WERI-Rb-1 (cell line): ENCODE measurements around the gene DCAF11.

ENCODE experiments used
- DNase-seq: peaks from one replicate; pipeline ENCODE4 v3.0.0-alpha.2; 2020
- H3K27ac ChIP-seq: fragments of 250-450 bp; sonication (Bioruptor Pico); 2 replicates; pipeline ENCODE4 v1.5.1; 2020; ENCODE audit warnings: mild to moderate bottlenecking, moderate library complexity
- H3K27me3 ChIP-seq: fragments of 250-450 bp; sonication (Bioruptor Pico); 2 replicates; pipeline ENCODE4 v1.5.1; 2021; ENCODE audit warnings: mild to moderate bottlenecking, low read depth, moderate library complexity; ENCODE audit not compliant: insufficient read depth, severe bottlenecking
- H3K36me3 ChIP-seq: fragments of 250-450 bp; sonication (Bioruptor Pico); 2 replicates; pipeline ENCODE4 v1.5.1; 2020; ENCODE audit warnings: mild to moderate bottlenecking, moderate library complexity
- H3K4me3 ChIP-seq: 2 replicates; pipeline ENCODE4 v1.5.1; 2011; ENCODE audit warnings: low read depth, mild to moderate bottlenecking, control low read depth, low read length
- H3K9me3 ChIP-seq: fragments of 250-450 bp; sonication (Bioruptor Pico); 2 replicates; pipeline ENCODE4 v1.5.1; 2021; ENCODE audit warnings: mild to moderate bottlenecking, moderate library complexity; ENCODE audit not compliant: severe bottlenecking
- TF ChIP-seq, protein P1 (sequence below): IDR thresholded peaks from 2 replicates; pipeline ENCODE4 v1.5.1; 2011; ENCODE audit warnings: low read depth, mild to moderate bottlenecking, control low read depth, inconsistent platforms, low read length

DCAF11 gene

DNA sequence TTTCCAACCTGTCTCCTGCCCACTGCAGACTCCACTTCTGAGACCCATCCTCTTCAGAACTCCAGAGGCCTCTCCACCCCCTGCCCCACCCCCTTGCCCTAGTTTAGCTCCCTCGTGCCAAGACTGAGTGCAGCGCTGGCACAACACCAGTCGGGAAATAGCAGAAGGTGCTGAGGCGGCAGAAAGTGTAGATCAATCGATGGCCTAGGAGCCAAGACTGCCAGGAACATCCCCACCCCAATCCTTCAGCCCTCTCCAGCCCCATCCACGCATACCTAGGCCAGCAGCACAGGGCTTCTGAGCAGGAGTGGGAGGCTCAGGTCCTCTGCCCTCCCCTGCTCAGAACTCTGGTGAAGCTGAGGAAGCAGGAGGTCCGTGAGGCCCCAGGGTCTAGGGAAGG lies 42.1 kb upstream of the DCAF11 start:
- no peak overlapping the region for H3K4me3 ChIP-seq
- H3K36me3 ChIP-seq: no peaks in the 10 kb centered on the region
- no peaks in the 10 kb centered on the region for H3K9me3 ChIP-seq
- no peak for DNase-seq
- H3K27ac ChIP-seq: peak overlapping the region; percentile 35
- no peaks in the 10 kb centered on the region for H3K27me3 ChIP-seq
- TF ChIP-seq, protein P1, sequence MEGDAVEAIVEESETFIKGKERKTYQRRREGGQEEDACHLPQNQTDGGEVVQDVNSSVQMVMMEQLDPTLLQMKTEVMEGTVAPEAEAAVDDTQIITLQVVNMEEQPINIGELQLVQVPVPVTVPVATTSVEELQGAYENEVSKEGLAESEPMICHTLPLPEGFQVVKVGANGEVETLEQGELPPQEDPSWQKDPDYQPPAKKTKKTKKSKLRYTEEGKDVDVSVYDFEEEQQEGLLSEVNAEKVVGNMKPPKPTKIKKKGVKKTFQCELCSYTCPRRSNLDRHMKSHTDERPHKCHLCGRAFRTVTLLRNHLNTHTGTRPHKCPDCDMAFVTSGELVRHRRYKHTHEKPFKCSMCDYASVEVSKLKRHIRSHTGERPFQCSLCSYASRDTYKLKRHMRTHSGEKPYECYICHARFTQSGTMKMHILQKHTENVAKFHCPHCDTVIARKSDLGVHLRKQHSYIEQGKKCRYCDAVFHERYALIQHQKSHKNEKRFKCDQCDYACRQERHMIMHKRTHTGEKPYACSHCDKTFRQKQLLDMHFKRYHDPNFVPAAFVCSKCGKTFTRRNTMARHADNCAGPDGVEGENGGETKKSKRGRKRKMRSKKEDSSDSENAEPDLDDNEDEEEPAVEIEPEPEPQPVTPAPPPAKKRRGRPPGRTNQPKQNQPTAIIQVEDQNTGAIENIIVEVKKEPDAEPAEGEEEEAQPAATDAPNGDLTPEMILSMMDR: no peak

DNA sequence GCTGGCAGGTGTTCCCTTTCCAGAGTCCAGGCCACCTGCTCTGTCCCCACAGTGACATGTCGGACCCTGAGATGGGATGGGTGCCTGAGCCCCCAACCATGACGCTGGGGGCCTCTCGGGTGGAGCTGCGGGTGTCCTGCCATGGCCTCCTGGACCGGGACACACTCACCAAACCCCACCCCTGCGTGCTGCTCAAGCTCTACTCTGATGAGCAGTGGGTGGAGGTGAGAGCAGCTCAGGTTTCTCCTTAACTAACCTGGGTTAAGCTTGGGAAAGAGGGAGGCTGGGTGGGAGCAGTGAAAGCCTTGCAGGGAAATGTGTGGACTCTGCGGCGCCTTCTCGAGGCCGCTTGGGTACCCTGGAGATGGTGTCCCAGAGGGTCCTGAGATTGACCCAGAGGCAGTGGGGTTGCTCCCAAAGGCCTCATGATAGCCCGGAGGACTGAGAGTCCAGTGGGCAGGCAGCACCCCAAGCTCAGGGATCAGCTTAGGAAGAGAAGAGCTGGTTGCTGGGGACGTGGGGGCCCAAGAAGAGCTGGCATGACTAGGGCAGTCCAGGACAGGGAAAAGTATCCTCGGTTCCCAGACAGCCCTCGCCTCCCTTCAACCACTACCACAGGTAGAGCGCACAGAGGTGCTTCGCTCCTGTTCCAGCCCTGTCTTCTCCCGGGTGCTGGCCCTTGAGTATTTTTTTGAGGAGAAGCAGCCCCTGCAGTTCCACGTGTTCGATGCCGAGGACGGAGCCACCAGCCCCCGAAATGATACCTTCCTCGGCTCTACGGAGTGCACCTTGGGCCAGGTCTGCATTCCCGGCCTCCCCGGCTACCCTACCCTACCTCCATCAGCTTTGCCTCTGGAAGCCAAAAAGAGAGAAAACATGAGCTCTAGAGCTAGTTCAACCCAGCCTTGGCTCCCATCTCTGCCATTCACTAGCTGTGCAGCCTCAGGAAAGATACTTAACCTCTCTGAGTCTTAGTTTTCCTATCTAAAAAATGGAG lies 41.4 kb upstream of the DCAF11 start:
- no peaks in the 10 kb centered on the region for H3K27me3 ChIP-seq
- TF ChIP-seq, protein P1: peak; percentile 20; the same call in 1 of the 2 replicates
- peak overlapping the region; percentile 35 for H3K27ac ChIP-seq
- H3K9me3 ChIP-seq: no peaks in the 10 kb centered on the region
- H3K36me3 ChIP-seq: no peaks in the 10 kb centered on the region
- H3K4me3 ChIP-seq: no peak overlapping the region
- DNase-seq: peak; percentile 71

DNA sequence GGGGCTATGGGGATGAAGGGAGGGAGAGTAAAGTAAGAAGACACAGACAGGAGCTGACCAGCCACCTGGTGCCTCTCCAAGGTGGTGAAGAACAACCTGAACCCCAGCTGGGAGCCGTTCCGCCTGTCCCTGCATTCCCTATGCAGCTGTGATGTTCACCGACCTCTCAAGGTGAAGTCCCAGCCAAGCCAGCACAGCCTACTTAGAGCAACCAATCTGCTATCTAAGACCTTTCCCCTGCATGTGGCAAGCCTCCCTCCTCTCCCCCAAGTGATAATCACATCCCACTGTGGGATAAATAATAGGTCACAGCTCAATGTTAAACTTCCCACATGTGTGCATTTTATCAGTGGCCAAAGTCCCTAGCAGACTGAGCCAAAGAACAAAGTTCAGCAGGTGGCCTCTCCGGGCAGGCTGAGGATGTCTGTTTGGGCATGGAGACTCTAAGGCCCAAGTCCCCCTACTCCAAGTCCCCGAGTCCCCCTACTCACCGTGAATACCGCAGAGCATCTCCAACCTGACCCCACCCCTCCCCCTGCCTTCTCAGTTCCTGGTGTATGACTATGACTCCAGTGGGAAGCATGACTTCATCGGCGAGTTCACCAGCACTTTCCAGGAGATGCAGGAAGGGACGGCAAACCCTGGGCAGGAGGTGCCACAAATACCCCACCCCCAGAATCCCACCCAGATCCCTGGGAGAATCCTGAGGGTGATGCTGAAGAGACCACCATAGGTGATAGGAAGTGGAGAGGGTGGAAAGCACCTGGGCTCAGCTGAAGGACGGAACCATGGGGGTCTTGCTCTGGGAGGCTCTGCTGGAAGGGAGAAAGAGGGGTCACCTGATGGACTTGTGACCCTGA lies 39.7 kb upstream of the DCAF11 start:
- TF ChIP-seq, protein P1: no peak

GRCh38 chr14:24075485-24076301 lies 38.9 kb upstream of the DCAF11 start:
- no peaks in the 10 kb centered on the region for H3K36me3 ChIP-seq
- TF ChIP-seq, protein P1: no peak
- no peak overlapping the region for H3K4me3 ChIP-seq
- no peaks in the 10 kb centered on the region for H3K9me3 ChIP-seq
- no peaks in the 10 kb centered on the region for H3K27me3 ChIP-seq
- no peak for DNase-seq
- H3K27ac ChIP-seq: no peak overlapping the region

More for the DNA sequence above, 39.7 kb upstream of the DCAF11 start:
- Histone ChIP-seq H3K27me3 (no peaks in the 10 kb centered on the region), H3K9me3 (no peaks in the 10 kb centered on the region), H3K36me3 (no peaks in the 10 kb centered on the region), H3K4me3 (no peak overlapping the region), H3K27ac (peak overlapping the region; percentile 24; the same call in 1 of the 2 replicates)
- peak; percentile 56 for DNase-seq

- no peaks in the 10 kb centered on the region for H3K27me3 ChIP-seq
- no peak overlapping the region for H3K27ac ChIP-seq
- H3K9me3 ChIP-seq: no peaks in the 10 kb centered on the region
- H3K36me3 ChIP-seq: no peaks in the 10 kb centered on the region
- no peak overlapping the region for H3K4me3 ChIP-seq
- DNase-seq: no peak
- TF ChIP-seq, protein P1: no peak
Observed at GRCh38 chr14:24076302-24076601, 38.3 kb upstream of the DCAF11 start.
